ENCODE measurements around the gene SORBS2.

The SORBS2 gene

DNA sequence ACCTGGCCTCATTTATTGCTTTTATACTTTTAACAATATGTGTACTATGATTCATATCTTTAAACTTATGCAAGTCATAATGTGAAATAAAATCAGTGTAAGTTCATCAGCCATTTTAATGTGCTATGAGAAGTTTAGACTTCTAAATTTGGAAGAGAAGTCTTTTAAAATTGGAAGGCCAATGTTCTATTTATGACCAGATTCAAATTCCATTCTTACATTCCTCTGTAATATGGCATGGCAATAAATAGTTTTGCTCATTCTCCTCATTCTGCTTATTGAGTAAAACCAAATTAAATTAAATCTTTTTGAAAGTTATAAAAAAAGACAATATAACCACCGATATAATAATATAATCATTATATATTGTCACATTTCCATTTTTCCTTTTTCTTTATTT, 126.2 kb downstream of the SORBS2 start:
- H2AFZ ChIP-seq (ENCODE audit: low read depth, low read length) = no peak overlapping the region
- no peaks in the 10 kb centered on the region for H3K4me1 ChIP-seq (ENCODE audit: insufficient read depth, low read length)
- ATAC-seq (ENCODE audit: insufficient read depth, low read depth) (no peak), DNase-seq (no peak)
- H4K20me1 ChIP-seq (ENCODE audit: insufficient read depth, low read length) = no peaks in the 10 kb centered on the region
- no peaks in the 10 kb centered on the region for H3K9me3 ChIP-seq (ENCODE audit: insufficient read depth, low read length, severe bottlenecking)
- H3K27ac ChIP-seq (ENCODE audit: low read length) = no peak overlapping the region
- no peak overlapping the region for H3K9ac ChIP-seq (ENCODE audit: low read depth, low read length)
- no peak overlapping the region for H3K4me2 ChIP-seq (ENCODE audit: insufficient read depth, low read length)
- H3K79me2 ChIP-seq (ENCODE audit: insufficient read depth, low read length) = no peaks in the 10 kb centered on the region
- H3K27me3 ChIP-seq (ENCODE audit: insufficient read depth, low read length, poor library complexity) = peaks cover 3% of the 10 kb centered on the region
- H3K36me3 ChIP-seq (ENCODE audit: insufficient read depth, low read length) = no peaks in the 10 kb centered on the region
- TF ChIP-seq, protein P1, sequence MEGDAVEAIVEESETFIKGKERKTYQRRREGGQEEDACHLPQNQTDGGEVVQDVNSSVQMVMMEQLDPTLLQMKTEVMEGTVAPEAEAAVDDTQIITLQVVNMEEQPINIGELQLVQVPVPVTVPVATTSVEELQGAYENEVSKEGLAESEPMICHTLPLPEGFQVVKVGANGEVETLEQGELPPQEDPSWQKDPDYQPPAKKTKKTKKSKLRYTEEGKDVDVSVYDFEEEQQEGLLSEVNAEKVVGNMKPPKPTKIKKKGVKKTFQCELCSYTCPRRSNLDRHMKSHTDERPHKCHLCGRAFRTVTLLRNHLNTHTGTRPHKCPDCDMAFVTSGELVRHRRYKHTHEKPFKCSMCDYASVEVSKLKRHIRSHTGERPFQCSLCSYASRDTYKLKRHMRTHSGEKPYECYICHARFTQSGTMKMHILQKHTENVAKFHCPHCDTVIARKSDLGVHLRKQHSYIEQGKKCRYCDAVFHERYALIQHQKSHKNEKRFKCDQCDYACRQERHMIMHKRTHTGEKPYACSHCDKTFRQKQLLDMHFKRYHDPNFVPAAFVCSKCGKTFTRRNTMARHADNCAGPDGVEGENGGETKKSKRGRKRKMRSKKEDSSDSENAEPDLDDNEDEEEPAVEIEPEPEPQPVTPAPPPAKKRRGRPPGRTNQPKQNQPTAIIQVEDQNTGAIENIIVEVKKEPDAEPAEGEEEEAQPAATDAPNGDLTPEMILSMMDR (IDR thresholded peaks at IDR 0.05; ENCODE audit: borderline replicate concordance, extremely low read depth, low read length, poor library complexity, severe bottlenecking) = no peak
- no peak for TF ChIP-seq EZH2 (IDR thresholded peaks at IDR 0.05; ENCODE audit: borderline replicate concordance, low read depth, low read length, severe bottlenecking)
- H3K4me3 ChIP-seq (ENCODE audit: low read depth in 1 of 2, low read length in 2 of 2) = no peak overlapping the region

DNA sequence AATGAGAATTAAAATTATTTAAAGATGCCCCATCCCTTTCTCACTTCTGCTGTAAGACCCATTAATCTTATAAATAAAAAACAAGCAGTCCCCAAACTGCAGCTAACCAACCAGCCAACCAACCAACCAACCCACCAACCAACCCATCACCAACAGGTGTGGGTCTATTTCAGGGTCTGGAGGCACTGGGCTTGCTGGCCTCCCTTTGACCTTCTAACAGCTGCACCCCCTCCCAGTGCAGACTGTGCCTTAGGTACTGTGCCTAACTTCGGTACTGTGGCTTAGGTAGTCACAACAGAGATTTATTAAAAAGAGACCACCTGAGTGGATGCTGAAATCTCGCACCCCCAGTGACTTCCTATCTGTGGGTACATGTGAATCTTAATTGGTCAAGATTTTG, 128.1 kb downstream of the SORBS2 start:
- Histone ChIP-seq H3K27ac (ENCODE audit: low read length) (no peak overlapping the region), H3K4me1 (ENCODE audit: insufficient read depth, low read length) (no peaks in the 10 kb centered on the region), H3K4me3 (ENCODE audit: low read depth in 1 of 2, low read length in 2 of 2) (no peak overlapping the region), H3K4me2 (ENCODE audit: insufficient read depth, low read length) (no peak overlapping the region), H3K36me3 (ENCODE audit: insufficient read depth, low read length) (no peaks in the 10 kb centered on the region), H2AFZ (ENCODE audit: low read depth, low read length) (no peak overlapping the region), H3K27me3 (ENCODE audit: insufficient read depth, low read length, poor library complexity) (peaks cover 3% of the 10 kb centered on the region), H4K20me1 (ENCODE audit: insufficient read depth, low read length) (no peaks in the 10 kb centered on the region), H3K79me2 (ENCODE audit: insufficient read depth, low read length) (no peaks in the 10 kb centered on the region), H3K9me3 (ENCODE audit: insufficient read depth, low read length, severe bottlenecking) (no peaks in the 10 kb centered on the region), H3K9ac (ENCODE audit: low read depth, low read length) (no peak overlapping the region)
- no peak for DNase-seq
- ATAC-seq (ENCODE audit: insufficient read depth, low read depth) = no peak
- no peak for TF ChIP-seq EZH2 (IDR thresholded peaks at IDR 0.05; ENCODE audit: borderline replicate concordance, low read depth, low read length, severe bottlenecking)
- TF ChIP-seq, protein P1 (IDR thresholded peaks at IDR 0.05; ENCODE audit: borderline replicate concordance, extremely low read depth, low read length, poor library complexity, severe bottlenecking) = no peak

DNA sequence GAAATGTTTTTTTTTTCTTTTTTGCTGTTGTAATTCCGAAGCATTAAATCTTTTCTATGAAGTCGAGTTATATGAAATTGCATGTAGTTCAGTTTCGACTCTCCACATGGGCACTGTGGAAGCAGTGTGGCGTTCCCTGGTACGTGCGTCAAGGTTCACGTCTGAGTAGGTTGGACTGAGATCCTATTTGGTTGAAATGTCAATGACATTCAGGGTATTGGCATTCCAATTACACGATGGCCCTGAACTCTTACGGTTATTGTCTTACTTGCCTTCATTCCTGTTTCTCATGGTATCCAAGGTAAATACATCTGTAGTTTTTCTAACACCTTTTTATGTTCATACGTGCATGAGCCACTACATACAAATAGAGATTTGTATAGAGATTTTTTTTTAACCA, 128.8 kb downstream of the SORBS2 start:
- H3K4me2 ChIP-seq (ENCODE audit: insufficient read depth, low read length) = no peak overlapping the region
- ATAC-seq (ENCODE audit: insufficient read depth, low read depth) = no peak

More for the DNA sequence above, 128.8 kb downstream of the SORBS2 start:
- Histone ChIP-seq H3K9ac (ENCODE audit: low read depth, low read length) (no peak overlapping the region), H4K20me1 (ENCODE audit: insufficient read depth, low read length) (no peaks in the 10 kb centered on the region), H3K9me3 (ENCODE audit: insufficient read depth, low read length, severe bottlenecking) (no peaks in the 10 kb centered on the region), H3K27ac (ENCODE audit: low read length) (no peak overlapping the region), H3K4me1 (ENCODE audit: insufficient read depth, low read length) (no peaks in the 10 kb centered on the region), H3K27me3 (ENCODE audit: insufficient read depth, low read length, poor library complexity) (peaks cover 3% of the 10 kb centered on the region), H3K36me3 (ENCODE audit: insufficient read depth, low read length) (no peaks in the 10 kb centered on the region), H2AFZ (ENCODE audit: low read depth, low read length) (no peak overlapping the region), H3K79me2 (ENCODE audit: insufficient read depth, low read length) (no peaks in the 10 kb centered on the region), H3K4me3 (ENCODE audit: low read depth in 1 of 2, low read length in 2 of 2) (no peak overlapping the region)
- DNase-seq = no peak
- TF ChIP-seq EZH2 (IDR thresholded peaks at IDR 0.05; ENCODE audit: borderline replicate concordance, low read depth, low read length, severe bottlenecking) = no peak
- TF ChIP-seq, protein P1 (IDR thresholded peaks at IDR 0.05; ENCODE audit: borderline replicate concordance, extremely low read depth, low read length, poor library complexity, severe bottlenecking) = no peak

Data from DND-41 (cell line).